ENCODE data around the gene ZFP36L2.
"Not testable (repeated sequence)": the region's sequence is repeated elsewhere in the genome, so short reads cannot be mapped to it uniquely, and the experiment has no call there.

The ZFP36L2 gene

GRCh38 chr2:43206602-43207001 is 19.8 kb downstream of the ZFP36L2 start:
- FAIRE-seq: no peak

GRCh38 chr2:43203373-43203772 is 23.0 kb downstream of the ZFP36L2 start:
- no peak for FAIRE-seq

- FAIRE-seq: no peak
Measured at GRCh38 chr2:43202289-43202688, 24.1 kb downstream of the ZFP36L2 start.

- FAIRE-seq: no peak
Measured at GRCh38 chr2:43201497-43201896, 24.9 kb downstream of the ZFP36L2 start.

DNA sequence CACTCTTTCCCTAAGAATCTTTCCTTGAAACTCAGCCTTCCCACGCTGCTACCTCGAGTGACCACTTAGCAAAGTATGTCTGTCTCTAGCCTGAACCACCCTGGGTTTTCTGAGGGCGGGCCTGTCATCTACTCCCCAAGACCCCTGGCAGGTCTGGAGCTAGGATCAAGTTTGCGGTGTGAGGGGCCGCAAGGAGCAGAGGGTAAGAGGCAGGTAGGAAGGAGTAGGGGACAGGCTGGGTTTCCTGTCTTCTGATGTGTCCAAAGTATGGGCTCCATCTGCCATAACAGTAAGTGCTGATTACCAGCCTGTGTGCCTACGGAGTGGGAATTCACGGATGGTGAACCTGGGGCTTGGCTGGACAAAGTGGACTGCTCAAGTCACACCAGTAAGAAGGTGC is 25.4 kb downstream of the ZFP36L2 start:
- no peak for FAIRE-seq

DNA sequence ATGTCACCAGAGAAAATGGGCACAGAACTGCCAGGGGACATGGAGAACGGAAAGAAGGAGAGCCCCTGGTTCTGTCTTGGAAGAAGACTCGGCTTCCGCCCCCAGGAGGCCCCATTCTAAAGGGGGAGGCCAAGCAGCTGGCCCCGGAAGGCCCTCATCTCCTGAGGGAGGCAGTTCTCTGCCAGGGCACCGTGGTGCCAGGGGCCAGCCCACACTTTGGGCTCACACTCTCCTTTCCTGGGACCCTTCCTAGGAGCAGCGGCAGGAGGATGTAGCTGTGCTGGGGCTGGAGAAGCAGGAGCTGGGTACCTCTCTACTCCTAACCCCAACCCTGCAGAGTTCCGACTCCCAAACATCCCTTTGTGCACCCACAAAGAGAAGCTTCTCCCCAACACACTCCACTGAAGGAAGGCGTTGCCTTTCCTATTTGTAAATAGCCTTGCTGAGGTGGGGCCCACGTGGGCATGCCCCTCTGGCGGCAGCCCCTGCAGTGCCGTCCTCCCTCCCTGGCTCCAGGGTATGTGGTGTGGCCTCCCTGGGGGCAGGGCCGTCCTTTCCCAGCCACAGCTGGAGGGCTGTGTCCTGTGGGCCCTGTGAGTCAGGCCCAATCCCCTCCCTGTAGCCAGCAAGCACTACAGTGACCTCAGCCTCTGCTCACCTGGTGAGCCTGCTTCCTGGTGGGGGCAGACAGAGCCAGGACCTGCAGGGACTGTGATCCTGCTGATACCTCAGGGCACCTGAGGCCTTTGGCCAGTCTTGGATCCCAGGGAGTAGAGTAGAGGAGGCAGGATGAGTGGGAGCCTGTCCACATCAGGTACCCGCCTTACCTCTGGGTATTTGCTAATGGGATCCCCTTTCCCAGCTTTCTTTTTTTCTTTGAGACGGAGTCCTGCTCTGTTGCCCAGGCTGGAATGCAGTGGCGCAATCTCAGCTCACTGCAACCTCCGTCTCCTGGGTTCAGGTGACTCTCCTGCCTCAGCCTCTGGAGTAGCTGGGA is 26.6 kb downstream of the ZFP36L2 start:
- FAIRE-seq: no peak

GRCh38 chr2:43198263-43198662 is 28.1 kb downstream of the ZFP36L2 start:
- no peak for FAIRE-seq

GRCh38 chr2:43197588-43197896 is 28.9 kb downstream of the ZFP36L2 start:
- no peak for FAIRE-seq

GRCh38 chr2:43196768-43197587 is 29.4 kb downstream of the ZFP36L2 start:
- FAIRE-seq: no peak

DNA sequence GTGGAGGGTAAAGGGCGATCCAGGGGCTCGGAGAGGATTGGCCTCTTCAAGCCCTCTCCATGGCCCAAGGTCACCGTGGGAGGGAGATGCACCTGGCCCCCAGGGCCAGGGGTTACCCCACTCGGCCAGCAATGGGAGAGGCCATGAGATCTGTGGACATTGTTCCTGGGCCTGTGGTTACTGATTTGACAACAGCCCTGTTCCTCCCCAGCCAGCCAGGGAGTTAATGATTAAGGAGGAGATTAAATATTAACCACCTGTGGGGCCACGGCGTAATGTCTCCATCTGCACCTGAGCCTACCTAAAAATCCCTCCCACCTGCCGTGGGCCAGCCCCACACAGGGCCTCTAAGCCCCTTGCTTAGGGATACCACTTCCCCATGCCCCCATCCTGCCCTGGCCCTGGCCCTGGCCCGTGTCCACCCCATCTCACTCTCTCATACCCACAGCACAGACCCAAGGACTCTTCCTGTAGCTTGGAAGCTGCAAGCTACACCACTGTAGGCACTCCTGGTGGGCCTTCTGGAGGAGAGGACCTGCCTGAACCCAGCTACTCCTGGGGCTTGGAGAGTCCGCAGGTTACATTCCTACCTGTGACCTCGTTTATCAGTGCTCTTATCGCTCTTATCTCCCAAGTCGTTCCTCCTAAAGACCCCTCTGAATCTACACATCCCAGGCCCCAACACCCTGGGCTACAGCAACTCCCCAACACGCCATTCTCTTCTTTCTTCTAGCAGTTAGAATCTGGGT is 32.1 kb downstream of the ZFP36L2 start:
- no peak for FAIRE-seq

- no peak for FAIRE-seq
Measured at GRCh38 chr2:43193652-43194120, 32.7 kb downstream of the ZFP36L2 start.

DNA sequence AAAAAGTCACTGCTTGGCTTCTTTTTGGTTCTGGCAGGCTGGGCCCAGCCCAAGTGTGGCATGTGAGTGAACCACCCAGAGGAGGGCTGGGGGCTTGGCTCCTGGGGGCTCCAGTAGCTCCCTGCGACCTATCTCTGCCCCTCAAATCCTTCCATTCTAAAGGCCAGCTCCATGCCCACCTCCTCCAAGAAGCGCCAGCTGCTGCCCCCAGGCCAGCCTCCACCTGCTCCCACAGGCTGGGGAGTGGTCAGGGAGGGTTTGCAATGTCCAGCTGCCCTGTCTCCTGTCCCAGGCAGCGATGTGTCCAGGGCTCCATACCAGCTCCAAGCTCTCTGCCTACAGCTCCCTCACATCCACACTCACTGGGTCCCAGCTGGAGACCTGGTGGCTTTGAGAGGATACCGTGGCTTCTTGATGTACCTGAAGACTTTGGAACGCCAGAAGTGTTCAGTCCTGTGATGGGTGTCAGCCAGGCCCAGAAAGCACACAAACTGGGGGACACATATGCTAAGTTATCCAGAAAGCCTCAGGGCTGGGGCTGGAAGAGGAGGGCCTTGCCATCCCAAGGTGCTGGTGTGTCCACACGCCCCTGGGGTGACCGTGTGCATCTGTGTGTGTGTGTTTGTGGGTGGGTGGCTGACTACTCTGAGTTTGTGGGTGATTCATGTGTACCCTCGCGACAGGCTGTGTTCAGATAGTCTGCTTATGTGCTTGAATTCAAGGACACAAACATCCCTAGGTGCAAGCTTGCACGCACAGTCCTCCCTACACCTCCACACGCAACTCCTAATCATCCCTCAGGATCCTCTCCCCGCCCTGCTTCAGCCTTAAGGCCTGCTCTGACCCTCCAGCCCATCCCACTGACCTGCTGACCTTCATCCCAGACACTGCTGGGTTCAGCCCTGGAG is 33.4 kb downstream of the ZFP36L2 start:
- FAIRE-seq: no peak

DNA sequence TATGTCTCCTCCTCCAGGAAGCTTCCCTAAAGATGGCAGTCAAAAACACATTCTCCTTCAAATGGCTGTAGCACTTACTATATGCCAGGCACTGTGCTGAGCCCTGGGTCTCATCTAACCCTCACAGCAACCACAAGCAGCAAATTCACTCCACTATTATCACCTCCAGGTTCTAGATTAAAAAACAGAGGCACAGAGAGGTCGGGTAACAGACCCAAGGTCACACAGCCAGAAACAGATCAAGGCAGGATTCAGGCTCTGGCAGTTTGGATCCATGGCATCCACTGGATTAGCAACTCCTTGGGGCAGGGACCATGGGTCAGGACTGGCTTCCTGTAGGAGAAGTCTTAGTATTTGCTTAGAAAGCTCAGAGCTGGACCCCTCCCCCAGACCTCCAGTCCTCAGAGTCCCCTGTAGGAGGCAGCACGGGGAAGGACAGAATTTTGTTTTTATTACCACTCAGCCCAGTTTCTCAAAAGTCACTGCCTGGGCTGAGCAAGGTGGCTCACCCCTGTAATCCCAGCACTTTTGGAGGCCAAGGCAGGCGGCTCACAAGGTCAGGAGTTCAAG is 34.4 kb downstream of the ZFP36L2 start:
- no peak for FAIRE-seq

- FAIRE-seq: no peak
Measured at GRCh38 chr2:43190311-43191052, 35.9 kb downstream of the ZFP36L2 start.

GRCh38 chr2:43189861-43190260 is 36.5 kb downstream of the ZFP36L2 start:
- FAIRE-seq: not testable (repeated sequence)

GRCh38 chr2:43188561-43189386 is 37.6 kb downstream of the ZFP36L2 start:
- FAIRE-seq: no peak

- no peak for FAIRE-seq
Measured at GRCh38 chr2:43186679-43187374, 39.6 kb downstream of the ZFP36L2 start.

- no peak for FAIRE-seq
Measured at GRCh38 chr2:43186321-43186678, 40.1 kb downstream of the ZFP36L2 start.

- no peak for FAIRE-seq
Measured at GRCh38 chr2:43185146-43185545, 41.3 kb downstream of the ZFP36L2 start.
